HepG2 (cell line): ENCODE data around the gene ANG. TPM values are rescaled to one million over a fixed set of nuclear protein-coding genes. Genes with fewer than 3 reads are reported as not detected.

Experiments used
- ATF7 ChIP-seq, 2 experiments: fragments of 450-650 bp in 1 of 2; sonication (generic) in 1 of 2; formaldehyde crosslinking in 1 of 2; IDR thresholded peaks; 2 replicates each; pipeline versions ENCODE4 v1.4.0 to v1.6.1; 2016 to 2020; ENCODE audit warnings: antibody characterized with exemption in 1 of 2, mild to moderate bottlenecking in 1 of 2, missing genetic modification reagents in 1 of 2
- GATAD1 ChIP-seq: IDR thresholded peaks from 2 replicates; pipeline ENCODE4 v1.6.1; 2016; ENCODE audit warnings: missing genetic modification reagents, missing compliant biosample characterization
- HDAC2 ChIP-seq: sonication (generic); formaldehyde crosslinking; IDR thresholded peaks from 2 replicates; pipeline ENCODE4 v1.4.0; 2020; ENCODE audit warnings: missing genetic modification reagents
- HHEX ChIP-seq: IDR thresholded peaks from 2 replicates; pipeline ENCODE4 v1.6.1; 2016; ENCODE audit warnings: control low read depth
- NR2F6 ChIP-seq, 2 experiments: IDR thresholded peaks; 2 replicates each; pipeline ENCODE4 v1.6.1; 2016; ENCODE audit warnings: antibody characterized with exemption in 1 of 2, mild to moderate bottlenecking in 1 of 2
- PAWR ChIP-seq: sonication (generic); formaldehyde crosslinking; IDR thresholded peaks from 2 replicates; pipeline ENCODE4 v1.4.0; 2020; ENCODE audit warnings: missing genetic modification reagents, mild to moderate bottlenecking, borderline replicate concordance
- RBM22 ChIP-seq: fragments of 200-400 bp; formaldehyde crosslinking; optimal IDR thresholded peaks from 2 replicates; pipeline ENCODE3; 2017; ENCODE audit warnings: mild to moderate bottlenecking, low read length, moderate library complexity
- SP2 ChIP-seq: sonication (generic); formaldehyde crosslinking; IDR thresholded peaks from 2 replicates; pipeline ENCODE4 v1.5.1; 2020; ENCODE audit warnings: mild to moderate bottlenecking, missing genetic modification reagents
- SPEN ChIP-seq: sonication (generic); formaldehyde crosslinking; IDR thresholded peaks from 2 replicates; pipeline ENCODE4 v1.5.1; 2020; ENCODE audit warnings: low read depth, mild to moderate bottlenecking, missing genetic modification reagents
- ZMAT3 ChIP-seq: sonication (generic); formaldehyde crosslinking; conservative IDR thresholded peaks from 2 replicates; pipeline ENCODE4 v1.7.0; 2021; ENCODE audit warnings: missing genetic modification reagents
- ZMYM4 ChIP-seq: sonication (generic); formaldehyde crosslinking; IDR thresholded peaks from 2 replicates; pipeline ENCODE4 v1.8.1; 2023; ENCODE audit warnings: mild to moderate bottlenecking, missing genetic modification reagents
- ZNF143 ChIP-seq: sonication (generic); formaldehyde crosslinking; IDR thresholded peaks from 2 replicates; pipeline ENCODE4 v1.4.0; 2020; ENCODE audit warnings: missing genetic modification reagents
- ZNF256 ChIP-seq: sonication (generic); formaldehyde crosslinking; conservative IDR thresholded peaks from 2 replicates; pipeline ENCODE4 v1.4.0; 2020; ENCODE audit warnings: missing genetic modification reagents
- ZNF263 ChIP-seq: sonication (generic); formaldehyde crosslinking; IDR thresholded peaks from 2 replicates; pipeline ENCODE4 v1.4.0; 2020; ENCODE audit warnings: missing genetic modification reagents
- ZNF274 ChIP-seq: sonication (generic); formaldehyde crosslinking; IDR thresholded peaks from 2 replicates; pipeline ENCODE4 v1.5.1; 2020; ENCODE audit warnings: mild to moderate bottlenecking, missing genetic modification reagents
- ZNF629 ChIP-seq: sonication (generic); formaldehyde crosslinking; conservative IDR thresholded peaks from 2 replicates; pipeline ENCODE4 v1.5.0; 2020; ENCODE audit warnings: missing genetic modification reagents
- ZNF792 ChIP-seq: IDR thresholded peaks from 2 replicates; pipeline ENCODE4 v1.6.1; 2016
- polyA plus RNA-seq, 8 experiments: library from polyadenylated mRNA; depleted of rRNA in 3 of 8; stranded (reverse) in 7 of 8; unstranded in 1 of 8; fragments of >200 nt; fragmentation: Illumina TruSeq in 4 of 8; extraction: Trizol in 4 of 8; gene quantifications; 2 replicates each; pipeline versions ENCODE4 v1.2.1 to v1.2.3, GENCODE V29; 2011 to 2016; ENCODE audit warnings: low read depth in 4 of 8, missing spikeins in 1 of 8, mixed read lengths in 1 of 8; ENCODE audit not compliant: insufficient read depth in 1 of 8
- total RNA-seq, 5 experiments: library from RNA; depleted of rRNA; stranded (reverse); fragments of >200 nt; fragmentation: Illumina TruSeq; extraction: Trizol; gene quantifications; 2 replicates each; pipeline ENCODE4 v1.2.3, GENCODE V29; 2016; ENCODE audit warnings: low read depth in 1 of 5
- TF ChIP-seq, protein P1 (sequence below): sonication (generic); formaldehyde crosslinking; IDR thresholded peaks from 2 replicates; pipeline ENCODE4 v1.9.0; 2021; ENCODE audit warnings: mild to moderate bottlenecking, missing genetic modification reagents
- TF ChIP-seq, protein P2 (sequence below): sonication (generic); formaldehyde crosslinking; IDR thresholded peaks from 2 replicates; pipeline ENCODE4 v1.5.0; 2020; ENCODE audit warnings: missing genetic modification reagents
- TF ChIP-seq, protein P3 (sequence below): sonication (generic); formaldehyde crosslinking; IDR thresholded peaks from 2 replicates; pipeline ENCODE4 v1.9.0; 2021; ENCODE audit warnings: missing genetic modification reagents, borderline replicate concordance

Gene ANG
- total and polyA plus RNA-seq, 2 of the 13 experiments (the other 11 are each of a cell fraction or from before 2014, with no cell fraction given) = 83.6 to 401 TPM

DNA sequence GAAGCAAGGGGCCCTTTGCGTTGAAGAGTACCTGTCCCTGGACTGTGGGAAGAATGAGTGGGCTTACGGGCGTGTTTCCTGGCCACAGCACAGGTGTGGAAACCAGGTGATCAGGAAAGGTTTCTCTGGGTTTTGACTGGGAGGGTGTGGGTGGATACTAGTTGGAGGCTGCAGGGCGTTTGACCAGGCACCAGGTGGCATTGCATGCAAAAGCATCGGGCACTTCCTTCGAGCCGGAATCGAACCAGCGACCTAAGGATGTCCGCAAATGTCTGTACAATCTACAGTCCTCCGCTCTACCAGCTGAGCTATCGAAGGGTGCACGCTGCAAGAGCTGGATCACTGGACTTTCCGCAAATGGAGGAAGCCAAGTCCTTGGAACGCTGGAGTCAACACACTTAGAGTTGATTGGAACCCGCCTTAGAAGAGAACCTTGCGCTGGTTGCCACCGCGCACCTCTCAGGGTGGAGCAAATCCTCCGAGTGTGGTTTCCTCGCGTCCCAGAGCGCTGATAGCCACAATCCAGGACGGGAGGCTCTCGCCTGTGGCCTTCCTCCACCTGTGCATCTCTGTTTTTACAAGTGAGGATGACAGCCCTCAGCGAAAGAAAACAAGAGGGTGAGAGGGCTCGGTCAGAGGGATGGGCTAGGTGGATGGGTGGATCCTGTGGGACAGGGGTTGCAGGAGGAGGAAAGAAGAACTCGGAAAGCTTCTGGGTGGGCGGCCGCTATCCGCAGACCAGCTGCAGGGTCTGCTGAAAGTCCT is 25.4 kb upstream of the ANG start (continued):
- TF ChIP-seq, protein P1, sequence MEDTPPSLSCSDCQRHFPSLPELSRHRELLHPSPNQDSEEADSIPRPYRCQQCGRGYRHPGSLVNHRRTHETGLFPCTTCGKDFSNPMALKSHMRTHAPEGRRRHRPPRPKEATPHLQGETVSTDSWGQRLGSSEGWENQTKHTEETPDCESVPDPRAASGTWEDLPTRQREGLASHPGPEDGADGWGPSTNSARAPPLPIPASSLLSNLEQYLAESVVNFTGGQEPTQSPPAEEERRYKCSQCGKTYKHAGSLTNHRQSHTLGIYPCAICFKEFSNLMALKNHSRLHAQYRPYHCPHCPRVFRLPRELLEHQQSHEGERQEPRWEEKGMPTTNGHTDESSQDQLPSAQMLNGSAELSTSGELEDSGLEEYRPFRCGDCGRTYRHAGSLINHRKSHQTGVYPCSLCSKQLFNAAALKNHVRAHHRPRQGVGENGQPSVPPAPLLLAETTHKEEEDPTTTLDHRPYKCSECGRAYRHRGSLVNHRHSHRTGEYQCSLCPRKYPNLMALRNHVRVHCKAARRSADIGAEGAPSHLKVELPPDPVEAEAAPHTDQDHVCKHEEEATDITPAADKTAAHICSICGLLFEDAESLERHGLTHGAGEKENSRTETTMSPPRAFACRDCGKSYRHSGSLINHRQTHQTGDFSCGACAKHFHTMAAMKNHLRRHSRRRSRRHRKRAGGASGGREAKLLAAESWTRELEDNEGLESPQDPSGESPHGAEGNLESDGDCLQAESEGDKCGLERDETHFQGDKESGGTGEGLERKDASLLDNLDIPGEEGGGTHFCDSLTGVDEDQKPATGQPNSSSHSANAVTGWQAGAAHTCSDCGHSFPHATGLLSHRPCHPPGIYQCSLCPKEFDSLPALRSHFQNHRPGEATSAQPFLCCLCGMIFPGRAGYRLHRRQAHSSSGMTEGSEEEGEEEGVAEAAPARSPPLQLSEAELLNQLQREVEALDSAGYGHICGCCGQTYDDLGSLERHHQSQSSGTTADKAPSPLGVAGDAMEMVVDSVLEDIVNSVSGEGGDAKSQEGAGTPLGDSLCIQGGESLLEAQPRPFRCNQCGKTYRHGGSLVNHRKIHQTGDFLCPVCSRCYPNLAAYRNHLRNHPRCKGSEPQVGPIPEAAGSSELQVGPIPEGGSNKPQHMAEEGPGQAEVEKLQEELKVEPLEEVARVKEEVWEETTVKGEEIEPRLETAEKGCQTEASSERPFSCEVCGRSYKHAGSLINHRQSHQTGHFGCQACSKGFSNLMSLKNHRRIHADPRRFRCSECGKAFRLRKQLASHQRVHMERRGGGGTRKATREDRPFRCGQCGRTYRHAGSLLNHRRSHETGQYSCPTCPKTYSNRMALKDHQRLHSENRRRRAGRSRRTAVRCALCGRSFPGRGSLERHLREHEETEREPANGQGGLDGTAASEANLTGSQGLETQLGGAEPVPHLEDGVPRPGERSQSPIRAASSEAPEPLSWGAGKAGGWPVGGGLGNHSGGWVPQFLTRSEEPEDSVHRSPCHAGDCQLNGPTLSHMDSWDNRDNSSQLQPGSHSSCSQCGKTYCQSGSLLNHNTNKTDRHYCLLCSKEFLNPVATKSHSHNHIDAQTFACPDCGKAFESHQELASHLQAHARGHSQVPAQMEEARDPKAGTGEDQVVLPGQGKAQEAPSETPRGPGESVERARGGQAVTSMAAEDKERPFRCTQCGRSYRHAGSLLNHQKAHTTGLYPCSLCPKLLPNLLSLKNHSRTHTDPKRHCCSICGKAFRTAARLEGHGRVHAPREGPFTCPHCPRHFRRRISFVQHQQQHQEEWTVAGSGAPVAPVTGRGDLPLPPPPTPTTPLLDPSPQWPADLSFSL (CRISPR knock-in tag) = no peak
- no peak for TF ChIP-seq SP2 (CRISPR knock-in tag)
- TF ChIP-seq, protein P2, sequence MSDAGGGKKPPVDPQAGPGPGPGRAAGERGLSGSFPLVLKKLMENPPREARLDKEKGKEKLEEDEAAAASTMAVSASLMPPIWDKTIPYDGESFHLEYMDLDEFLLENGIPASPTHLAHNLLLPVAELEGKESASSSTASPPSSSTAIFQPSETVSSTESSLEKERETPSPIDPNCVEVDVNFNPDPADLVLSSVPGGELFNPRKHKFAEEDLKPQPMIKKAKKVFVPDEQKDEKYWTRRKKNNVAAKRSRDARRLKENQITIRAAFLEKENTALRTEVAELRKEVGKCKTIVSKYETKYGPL (CRISPR knock-in tag) = no peak
- no peak for TF ChIP-seq ZNF792 (CRISPR knock-in tag)
- no peak for TF ChIP-seq SPEN (CRISPR knock-in tag)
- peak; percentile 57; the same call in 1 of the 2 replicates for TF ChIP-seq GATAD1 (CRISPR knock-in tag)
- peak; percentile 74 for TF ChIP-seq ZMYM4 (CRISPR knock-in tag)
- TF ChIP-seq ZNF256 (CRISPR knock-in tag) = no peak
- TF ChIP-seq PAWR (CRISPR knock-in tag) = no peak
- peak; percentile 64 for TF ChIP-seq ZNF629 (CRISPR knock-in tag)
- TF ChIP-seq ZNF274 (CRISPR knock-in tag) = no peak
- TF ChIP-seq RBM22 = no peak
- TF ChIP-seq, protein P3, sequence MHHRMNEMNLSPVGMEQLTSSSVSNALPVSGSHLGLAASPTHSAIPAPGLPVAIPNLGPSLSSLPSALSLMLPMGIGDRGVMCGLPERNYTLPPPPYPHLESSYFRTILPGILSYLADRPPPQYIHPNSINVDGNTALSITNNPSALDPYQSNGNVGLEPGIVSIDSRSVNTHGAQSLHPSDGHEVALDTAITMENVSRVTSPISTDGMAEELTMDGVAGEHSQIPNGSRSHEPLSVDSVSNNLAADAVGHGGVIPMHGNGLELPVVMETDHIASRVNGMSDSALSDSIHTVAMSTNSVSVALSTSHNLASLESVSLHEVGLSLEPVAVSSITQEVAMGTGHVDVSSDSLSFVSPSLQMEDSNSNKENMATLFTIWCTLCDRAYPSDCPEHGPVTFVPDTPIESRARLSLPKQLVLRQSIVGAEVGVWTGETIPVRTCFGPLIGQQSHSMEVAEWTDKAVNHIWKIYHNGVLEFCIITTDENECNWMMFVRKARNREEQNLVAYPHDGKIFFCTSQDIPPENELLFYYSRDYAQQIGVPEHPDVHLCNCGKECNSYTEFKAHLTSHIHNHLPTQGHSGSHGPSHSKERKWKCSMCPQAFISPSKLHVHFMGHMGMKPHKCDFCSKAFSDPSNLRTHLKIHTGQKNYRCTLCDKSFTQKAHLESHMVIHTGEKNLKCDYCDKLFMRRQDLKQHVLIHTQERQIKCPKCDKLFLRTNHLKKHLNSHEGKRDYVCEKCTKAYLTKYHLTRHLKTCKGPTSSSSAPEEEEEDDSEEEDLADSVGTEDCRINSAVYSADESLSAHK (CRISPR knock-in tag) = no peak
- TF ChIP-seq HHEX (CRISPR knock-in tag) = no peak
- 0 out of 2 replicates have a peak, but pooled peaks have one; percentile 24 for TF ChIP-seq ZNF263 (CRISPR knock-in tag)
- no peak for TF ChIP-seq ATF7 (IDR thresholded peaks at IDR 0.05)
- TF ChIP-seq ATF7 (CRISPR knock-in tag; IDR thresholded peaks at IDR 0.05) = 0 out of 2 replicates have a peak, but pooled peaks have one; percentile 56
- no peak for TF ChIP-seq NR2F6 (IDR thresholded peaks at IDR 0.05)
- TF ChIP-seq NR2F6 (CRISPR knock-in tag; IDR thresholded peaks at IDR 0.05) = 0 out of 2 replicates have a peak, but pooled peaks have one; percentile 17
- 0 out of 2 replicates have a peak, but pooled peaks have one; percentile 40 for TF ChIP-seq ZNF143
- no peak for TF ChIP-seq ZMAT3
- TF ChIP-seq HDAC2 (CRISPR knock-in tag) = peak; percentile 51; the same call in 1 of the 2 replicates
